Measurements from ENCODE around the gene ANXA4.
"Not testable (repeated sequence)": the region's sequence is repeated elsewhere in the genome, so short reads cannot be mapped to it uniquely, and the experiment has no call there.

ANXA4 gene

GRCh38 chr2:69762025-69762424 lies 20.1 kb downstream of the ANXA4 start:
- DNase-seq: no peak

GRCh38 chr2:69762513-69763494 lies 20.9 kb downstream of the ANXA4 start:
- DNase-seq: no peak

- DNase-seq: not testable (repeated sequence)
Observed at GRCh38 chr2:69763831-69764230, 21.9 kb downstream of the ANXA4 start.

GRCh38 chr2:69764286-69765095 lies 22.6 kb downstream of the ANXA4 start:
- DNase-seq: no peak

- no peak for DNase-seq
Observed at GRCh38 chr2:69765096-69765380, 23.1 kb downstream of the ANXA4 start.

- no peak for DNase-seq
Observed at GRCh38 chr2:69766014-69766413, 24.1 kb downstream of the ANXA4 start.

GRCh38 chr2:69767034-69767433 lies 25.1 kb downstream of the ANXA4 start:
- DNase-seq: no peak

- DNase-seq: no peak
Observed at GRCh38 chr2:69768235-69768634, 26.3 kb downstream of the ANXA4 start.

GRCh38 chr2:69768789-69769188 lies 26.9 kb downstream of the ANXA4 start:
- no peak for DNase-seq

GRCh38 chr2:69769272-69769671 lies 27.3 kb downstream of the ANXA4 start:
- no peak for DNase-seq

GRCh38 chr2:69770193-69770702 lies 28.3 kb downstream of the ANXA4 start:
- no peak for DNase-seq

- DNase-seq: no peak
Observed at GRCh38 chr2:69770747-69771146, 28.8 kb downstream of the ANXA4 start.

GRCh38 chr2:69771461-69771860 lies 29.5 kb downstream of the ANXA4 start:
- no peak for DNase-seq

- no peak for DNase-seq
Observed at GRCh38 chr2:69773206-69773605, 31.3 kb downstream of the ANXA4 start.

GRCh38 chr2:69774258-69774983 lies 32.5 kb downstream of the ANXA4 start:
- DNase-seq: not testable (repeated sequence)

GRCh38 chr2:69774984-69775982 lies 33.3 kb downstream of the ANXA4 start:
- DNase-seq: no peak

GRCh38 chr2:69776886-69777785 lies 35.2 kb downstream of the ANXA4 start:
- DNase-seq: no peak

GRCh38 chr2:69777786-69778105 lies 35.8 kb downstream of the ANXA4 start:
- no peak for DNase-seq

- DNase-seq: peak; percentile 52
Observed at GRCh38 chr2:69779258-69780001, 37.5 kb downstream of the ANXA4 start.

- no peak for DNase-seq
Observed at GRCh38 chr2:69780921-69781320, 39.0 kb downstream of the ANXA4 start.
